Immature natural killer cell (primary cell): ENCODE measurements around the gene EDA2R. TPM values are rescaled to one million over a fixed set of nuclear protein-coding genes. Genes with fewer than 3 reads are reported as not detected.

Source experiments
- DNase-seq, 3 donors: peaks; one replicate each; pipeline ENCODE4 v3.0.0; 2022; ENCODE audit warnings: mixed read lengths in 1 of 3
- H3K27ac Mint-ChIP-seq, 6 donors: one replicate each; pipeline ENCODE4 v1.8.0; 2020; ENCODE audit warnings: mixed read lengths in 6 of 6, mild to moderate bottlenecking in 5 of 6, inconsistent platforms in 4 of 6, moderate library complexity in 3 of 6
- H3K27me3 Mint-ChIP-seq, 3 donors: one replicate each; pipeline ENCODE4 v1.8.0; 2020 to 2021; ENCODE audit warnings: low read depth in 3 of 3, mild to moderate bottlenecking in 3 of 3, mixed read lengths in 3 of 3, moderate library complexity in 3 of 3, inconsistent platforms in 1 of 3
- H3K36me3 Mint-ChIP-seq, 3 donors: one replicate each; pipeline ENCODE4 v1.8.0; 2020; ENCODE audit warnings: mixed read lengths in 3 of 3, inconsistent platforms in 2 of 3, mild to moderate bottlenecking in 2 of 3
- H3K4me1 Mint-ChIP-seq, 2 donors: one replicate each; pipeline ENCODE4 v1.8.0; 2020; ENCODE audit warnings: inconsistent platforms in 2 of 2, mild to moderate bottlenecking in 2 of 2, mixed read lengths in 2 of 2, moderate library complexity in 1 of 2
- H3K4me3 Mint-ChIP-seq, 5 donors: one replicate each; pipeline ENCODE4 v1.8.0; 2020; ENCODE audit warnings: mild to moderate bottlenecking in 5 of 5, mixed read lengths in 5 of 5, inconsistent platforms in 3 of 5, moderate library complexity in 3 of 5
- H3K9me3 Mint-ChIP-seq, 6 donors: one replicate each; pipeline ENCODE4 v1.8.0; 2020; ENCODE audit warnings: mild to moderate bottlenecking in 6 of 6, mixed read lengths in 6 of 6, inconsistent platforms in 4 of 6, moderate library complexity in 3 of 6
- polyA plus RNA-seq, 3 donors: library from polyadenylated mRNA; unstranded; fragments of 300-500 nt; fragmentation: Illumina TruSeq; gene quantifications; one replicate each; pipeline ENCODE4 v1.2.3, GENCODE V29; 2021

The EDA2R gene
- polyA plus RNA-seq, 3 donors from 2014 or later = not detected

- no peak for DNase-seq
- Mint-ChIP-seq H3K9me3 (peaks cover 0 to 1% (median 0%) of the 10 kb centered on the region in 6 donors), H3K27me3 (peaks cover 6 to 8% (median 6%) of the 10 kb centered on the region in 3 donors), H3K4me3 (no peak overlapping the region), H3K27ac (no peak overlapping the region), H3K4me1 (no peaks in the 10 kb centered on the region), H3K36me3 (no peaks in the 10 kb centered on the region)
Measured at GRCh38 chrX:66632473-66632872, 6.4 kb downstream of the EDA2R start.

GRCh38 chrX:66625525-66625924 is 13.4 kb downstream of the EDA2R start:
- no peaks in the 10 kb centered on the region for H3K9me3 Mint-ChIP-seq
- peaks cover 0 to 4% (median 3%) of the 10 kb centered on the region in 3 donors for H3K27me3 Mint-ChIP-seq
- no peaks in the 10 kb centered on the region for H3K36me3 Mint-ChIP-seq
- H3K4me1 Mint-ChIP-seq = no peaks in the 10 kb centered on the region
- DNase-seq = no peak
- H3K27ac Mint-ChIP-seq = no peak overlapping the region
- no peak overlapping the region for H3K4me3 Mint-ChIP-seq

GRCh38 chrX:66622209-66622608 is 16.7 kb downstream of the EDA2R start:
- Mint-ChIP-seq H3K27me3 (peaks cover 0 to 1% (median 1%) of the 10 kb centered on the region in 3 donors), H3K4me1 (no peaks in the 10 kb centered on the region), H3K27ac (no peak overlapping the region), H3K36me3 (no peaks in the 10 kb centered on the region), H3K9me3 (no peaks in the 10 kb centered on the region), H3K4me3 (no peak overlapping the region)
- DNase-seq = no peak

- Mint-ChIP-seq H3K27me3 (peaks cover 1 to 3% (median 2%) of the 10 kb centered on the region in 3 donors), H3K27ac (no peak overlapping the region)
Measured at GRCh38 chrX:66616944-66617343, 21.9 kb downstream of the EDA2R start.

GRCh38 chrX:66602381-66602938 is 36.4 kb downstream of the EDA2R start:
- DNase-seq = no peak
- Mint-ChIP-seq H3K4me1 (no peaks in the 10 kb centered on the region), H3K36me3 (no peaks in the 10 kb centered on the region), H3K27ac (no peak overlapping the region), H3K27me3 (peaks cover 0 to 1% (median 0%) of the 10 kb centered on the region in 3 donors), H3K4me3 (no peak overlapping the region), H3K9me3 (peaks cover 0 to 9% (median 2%) of the 10 kb centered on the region in 6 donors)

More at GRCh38 chrX:66616944-66617343, 21.9 kb downstream of the EDA2R start:
- H3K4me1 Mint-ChIP-seq = no peaks in the 10 kb centered on the region
- peaks cover 0 to 5% (median 0%) of the 10 kb centered on the region in 6 donors for H3K9me3 Mint-ChIP-seq
- H3K36me3 Mint-ChIP-seq = no peaks in the 10 kb centered on the region
- no peak for DNase-seq
- H3K4me3 Mint-ChIP-seq = no peak overlapping the region

GRCh38 chrX:66601522-66601921 is 37.4 kb downstream of the EDA2R start:
- H3K4me3 Mint-ChIP-seq = no peak overlapping the region
- no peak for DNase-seq
- no peaks in the 10 kb centered on the region for H3K9me3 Mint-ChIP-seq
- no peak overlapping the region for H3K27ac Mint-ChIP-seq
- H3K36me3 Mint-ChIP-seq = no peaks in the 10 kb centered on the region
- no peaks in the 10 kb centered on the region for H3K4me1 Mint-ChIP-seq
- peaks cover 0 to 1% (median 0%) of the 10 kb centered on the region in 3 donors for H3K27me3 Mint-ChIP-seq

GRCh38 chrX:66579219-66579618 is 59.7 kb downstream of the EDA2R start:
- H3K27ac Mint-ChIP-seq = no peak overlapping the region
- H3K27me3 Mint-ChIP-seq = peaks cover 3 to 4% (median 3%) of the 10 kb centered on the region in 3 donors
- no peak overlapping the region for H3K4me3 Mint-ChIP-seq
- no peaks in the 10 kb centered on the region for H3K36me3 Mint-ChIP-seq
- DNase-seq = no peak
- no peaks in the 10 kb centered on the region for H3K4me1 Mint-ChIP-seq
- peaks cover 0 to 3% (median 0%) of the 10 kb centered on the region in 6 donors for H3K9me3 Mint-ChIP-seq

- H3K4me1 Mint-ChIP-seq = no peaks in the 10 kb centered on the region
- DNase-seq = no peak
- H3K27ac Mint-ChIP-seq = no peak overlapping the region
- H3K4me3 Mint-ChIP-seq = no peak overlapping the region
- H3K36me3 Mint-ChIP-seq = no peaks in the 10 kb centered on the region
- peaks cover 0 to 22% (median 5%) of the 10 kb centered on the region in 3 donors for H3K27me3 Mint-ChIP-seq
- H3K9me3 Mint-ChIP-seq = peaks cover 0 to 4% (median 0%) of the 10 kb centered on the region in 6 donors
Measured at GRCh38 chrX:66553973-66554372, 84.9 kb downstream of the EDA2R start.

- Mint-ChIP-seq H3K4me1 (no peaks in the 10 kb centered on the region), H3K36me3 (no peaks in the 10 kb centered on the region), H3K9me3 (peaks cover 0 to 2% (median 0%) of the 10 kb centered on the region in 6 donors), H3K27ac (no peak overlapping the region), H3K27me3 (peaks cover 0 to 11% (median 3%) of the 10 kb centered on the region in 3 donors), H3K4me3 (no peak overlapping the region)
- no peak for DNase-seq
Measured at GRCh38 chrX:66547847-66548369, 91.0 kb downstream of the EDA2R start.
